GM19455 (cell line): Measurements from ENCODE around the gene ARHGAP35.
"Not testable (repeated sequence)": the region's sequence is repeated elsewhere in the genome, so short reads cannot be mapped to it uniquely, and the experiment has no call there.

Experiments used
- ATAC-seq: cut with Tn5 transposase; IDR thresholded peaks from one replicate; pipeline ENCODE4 v1.9.1; 2021; ENCODE audit not compliant: unreplicated experiment

The ARHGAP35 gene

GRCh38 chr19:46842791-46843190, 18.0 kb upstream of the ARHGAP35 start:
- no peak for ATAC-seq

- ATAC-seq, result no peak
Measured at GRCh38 chr19:46844067-46844489, 16.7 kb upstream of the ARHGAP35 start.

GRCh38 chr19:46845959-46846459, 14.8 kb upstream of the ARHGAP35 start:
- no peak for ATAC-seq

DNA sequence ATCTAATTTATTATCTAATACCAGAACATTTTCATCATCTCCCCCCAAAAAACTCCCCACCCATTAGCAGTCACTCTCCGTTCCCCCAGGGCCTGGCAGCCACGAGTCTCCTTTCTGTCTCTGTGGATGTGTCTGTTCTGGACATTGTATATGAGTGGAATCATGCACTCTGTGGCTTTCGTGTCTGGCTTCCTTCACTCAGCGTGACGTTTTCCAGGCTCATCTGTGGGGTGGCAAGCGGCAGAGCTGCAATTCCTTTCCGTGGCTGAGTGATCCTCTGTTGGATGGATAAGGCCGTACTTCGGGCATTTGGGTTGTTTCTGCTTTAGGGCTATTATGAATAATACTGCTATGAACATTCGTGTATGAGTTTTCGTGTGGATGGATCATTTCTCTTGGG, 13.3 kb upstream of the ARHGAP35 start:
- ATAC-seq, result no peak

DNA sequence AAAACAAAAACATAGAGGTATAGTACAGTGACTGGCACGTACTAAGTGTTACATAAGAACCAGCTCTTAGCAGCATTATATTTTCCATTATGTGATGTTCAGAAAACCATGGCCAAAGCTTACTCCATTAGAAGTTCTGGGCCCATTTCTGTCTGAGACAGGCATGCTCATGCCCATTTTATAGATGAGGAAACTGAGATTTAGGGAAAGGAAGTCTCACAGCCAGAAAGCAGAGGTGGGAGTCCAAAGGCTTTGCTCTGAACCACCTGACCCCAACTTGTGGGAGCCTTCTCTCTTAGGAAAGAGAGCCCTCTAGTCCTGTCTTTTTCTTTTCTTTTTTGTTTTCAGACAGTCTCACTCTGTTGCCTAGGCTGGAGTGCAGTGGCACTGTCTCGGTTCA, 12.4 kb upstream of the ARHGAP35 start:
- ATAC-seq, result no peak

GRCh38 chr19:46849610-46850009, 11.2 kb upstream of the ARHGAP35 start:
- no peak for ATAC-seq

DNA sequence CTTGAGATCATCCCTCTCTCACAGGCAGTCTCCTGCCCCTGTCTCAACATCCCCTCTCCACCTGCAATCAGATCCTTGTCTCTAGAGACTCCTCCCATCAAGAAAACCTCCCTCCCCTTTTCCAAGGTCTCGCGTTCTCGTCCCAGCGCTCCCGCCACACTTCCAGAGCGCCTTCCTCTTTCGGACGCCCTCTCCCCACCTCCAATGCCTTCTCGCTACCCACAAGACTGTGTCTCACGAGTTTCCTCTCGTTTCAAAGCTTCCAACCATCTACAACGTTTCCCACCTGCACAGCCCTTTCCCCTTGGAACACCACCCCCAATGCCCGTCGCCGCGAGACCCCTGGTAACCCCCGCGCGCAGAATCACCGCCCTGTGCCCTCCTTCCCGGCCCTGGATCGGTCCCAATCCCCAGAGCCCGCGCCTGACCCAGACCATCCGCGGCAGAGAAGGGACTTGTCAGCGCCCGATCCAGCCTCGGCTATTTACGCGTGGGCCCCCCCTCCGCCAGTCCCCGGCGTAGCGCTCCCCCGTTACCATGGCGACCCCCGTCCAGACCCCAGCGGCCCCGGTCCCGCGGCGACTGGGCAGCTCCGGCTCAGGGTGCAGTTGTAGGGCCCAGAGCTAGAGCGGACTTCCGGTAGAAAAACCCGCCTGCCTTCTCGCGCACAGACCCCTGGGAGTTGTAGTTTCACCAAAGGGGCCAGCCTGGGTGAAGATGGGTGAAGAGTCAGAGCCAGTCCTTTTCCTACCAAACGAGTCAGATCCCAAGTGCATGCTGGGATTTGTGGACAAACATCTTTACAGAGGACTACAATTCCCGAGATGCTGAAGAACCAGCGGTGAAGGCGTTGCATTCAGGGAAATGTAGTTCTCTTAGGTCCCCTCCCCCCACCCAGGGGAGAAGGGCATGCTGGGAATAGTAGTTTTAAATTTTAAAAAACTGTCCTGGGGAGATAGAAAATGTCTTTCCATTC, 10.3 kb upstream of the ARHGAP35 start, which contains the start of gene AP2S1:
AP2S1 (minus strand) TSS at position 619 of the 976 bp plus-strand sequence; CDS start at position 539, 80 bp downstream.
- peak; percentile 82 for ATAC-seq

- no peak for ATAC-seq
Measured at GRCh38 chr19:46852830-46853229, 8.0 kb upstream of the ARHGAP35 start.

DNA sequence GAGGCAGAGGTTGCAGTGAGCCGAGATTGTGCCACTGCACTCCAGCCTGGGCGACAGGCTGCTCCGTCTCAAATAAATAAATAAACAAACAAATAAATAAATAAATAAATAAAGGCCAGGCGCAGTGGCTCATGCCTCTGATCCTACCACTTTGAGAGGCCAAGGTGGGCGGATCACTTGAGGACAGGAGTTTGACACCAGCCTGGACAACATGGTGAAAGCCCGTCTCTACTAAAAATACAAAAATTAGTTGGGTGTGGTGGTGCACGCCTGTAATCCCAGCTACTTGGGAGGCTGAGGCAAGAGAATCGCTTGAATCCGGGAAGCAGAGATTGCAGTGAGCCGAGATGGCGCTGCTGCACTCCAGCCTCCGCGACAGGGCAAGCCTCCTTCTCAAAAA, 6.1 kb upstream of the ARHGAP35 start:
- ATAC-seq, result not testable (repeated sequence)

- ATAC-seq, result peak; percentile 36
Measured at GRCh38 chr19:46856062-46857022, 4.5 kb upstream of the ARHGAP35 start.

- ATAC-seq, result no peak
Measured at GRCh38 chr19:46859637-46860124, 1.1 kb upstream of the ARHGAP35 start.

DNA sequence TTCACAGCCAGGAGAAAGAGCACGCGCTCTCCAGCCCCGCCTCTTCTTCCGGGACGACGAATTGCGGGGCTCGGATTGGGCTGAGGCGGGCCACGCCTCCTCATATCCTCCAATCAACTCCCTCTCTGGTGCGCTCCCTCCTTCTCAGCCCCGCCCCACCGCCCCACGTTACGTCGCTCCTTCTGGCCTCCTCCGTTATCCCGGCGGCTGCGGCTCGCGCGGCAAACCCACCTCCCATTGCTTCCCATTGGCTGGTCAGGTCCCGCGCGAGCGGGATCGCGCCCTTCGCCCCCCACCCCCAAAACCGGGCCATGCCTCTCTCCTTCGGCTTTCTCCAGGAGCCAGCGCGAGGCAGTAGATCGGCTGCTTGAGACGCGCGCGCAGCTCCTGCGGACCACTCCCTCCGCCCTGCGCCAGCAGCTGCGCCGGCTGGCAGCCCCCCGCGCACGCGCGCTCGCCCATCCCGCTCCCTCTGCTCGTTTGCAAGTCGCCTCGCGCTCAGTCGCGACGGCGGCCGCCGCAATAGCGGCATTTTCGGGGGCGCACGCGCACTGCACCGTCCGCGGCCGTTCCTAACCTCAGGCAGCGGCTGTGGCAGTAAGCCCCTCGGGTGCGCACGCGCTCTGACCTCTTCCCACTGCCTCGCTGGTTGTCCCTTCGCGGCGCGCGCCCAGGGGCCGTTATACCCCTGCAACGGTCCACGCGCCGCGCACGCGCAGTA, 512 bp upstream of the ARHGAP35 start:
- ATAC-seq, result peak; percentile 67

DNA sequence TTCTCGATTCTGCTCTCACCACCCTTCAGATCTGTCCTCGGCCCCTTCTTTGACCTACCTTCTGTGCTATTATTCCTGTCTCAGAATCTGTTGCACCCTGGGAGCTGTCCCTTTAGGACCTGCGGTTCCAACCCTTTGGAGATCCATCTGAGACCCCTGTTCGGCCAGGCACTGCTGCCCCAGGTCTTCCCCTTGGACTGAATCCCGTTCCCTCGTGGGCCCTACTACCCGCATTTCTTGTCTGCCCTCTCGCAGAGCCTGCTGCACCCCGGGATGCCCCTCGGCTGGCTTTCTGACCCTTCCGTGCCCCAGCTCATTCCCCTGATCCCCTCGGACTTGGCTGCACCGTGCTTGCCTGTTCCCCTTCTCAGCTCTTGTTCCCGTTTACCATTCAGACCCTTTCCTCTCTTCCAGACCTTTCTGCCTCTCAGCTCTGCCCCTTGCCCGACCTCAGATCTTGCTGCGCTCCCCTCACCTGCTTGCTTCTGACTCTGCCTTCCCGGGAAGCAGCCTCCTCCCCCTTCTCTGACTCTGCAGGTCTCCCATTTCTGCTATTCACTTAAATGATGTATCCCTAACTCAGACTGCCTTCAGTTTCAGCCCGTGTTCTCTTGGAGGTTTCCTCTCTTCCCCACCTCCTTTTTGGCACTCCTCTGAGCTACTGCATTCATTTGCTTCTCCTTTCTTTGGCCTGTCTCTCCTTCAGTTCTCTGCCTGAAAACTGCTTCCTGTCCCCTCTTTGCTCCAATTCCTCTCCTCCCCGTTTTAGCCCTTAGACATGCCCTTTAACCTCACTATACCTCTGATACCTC, 1.1 kb downstream of the ARHGAP35 start:
- ATAC-seq, result no peak

DNA sequence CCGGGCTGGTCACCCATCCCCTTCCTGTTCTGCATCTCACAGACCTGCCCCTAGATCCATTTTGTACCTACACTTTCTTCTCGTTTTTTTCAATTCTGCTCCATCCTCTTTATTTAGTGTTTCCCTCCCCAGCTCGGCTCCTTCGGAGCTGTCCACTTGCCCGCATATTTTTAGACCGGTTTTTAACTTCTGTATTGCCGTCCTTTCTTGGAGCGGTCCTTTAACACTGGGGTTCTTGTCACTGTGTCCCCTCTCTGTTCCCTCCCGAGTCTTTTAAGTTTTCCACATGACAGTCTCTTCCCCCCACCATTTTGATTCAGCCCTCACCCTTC, 1.7 kb downstream of the ARHGAP35 start:
- no peak for ATAC-seq

- ATAC-seq, result no peak
Measured at GRCh38 chr19:46862974-46863632, 2.3 kb downstream of the ARHGAP35 start.

- ATAC-seq, result no peak
Measured at GRCh38 chr19:46863818-46864629, 3.2 kb downstream of the ARHGAP35 start.

- no peak for ATAC-seq
Measured at GRCh38 chr19:46866407-46867136, 5.8 kb downstream of the ARHGAP35 start.

- ATAC-seq, result no peak
Measured at GRCh38 chr19:46867170-46867569, 6.4 kb downstream of the ARHGAP35 start.
